HG03196 (cell line): ENCODE results near the gene KCNQ1.

Experiments
- ATAC-seq: cut with Tn5 transposase; IDR thresholded peaks from one replicate; pipeline ENCODE4 v1.9.1; 2021; ENCODE audit not compliant: unreplicated experiment

KCNQ1 gene

DNA sequence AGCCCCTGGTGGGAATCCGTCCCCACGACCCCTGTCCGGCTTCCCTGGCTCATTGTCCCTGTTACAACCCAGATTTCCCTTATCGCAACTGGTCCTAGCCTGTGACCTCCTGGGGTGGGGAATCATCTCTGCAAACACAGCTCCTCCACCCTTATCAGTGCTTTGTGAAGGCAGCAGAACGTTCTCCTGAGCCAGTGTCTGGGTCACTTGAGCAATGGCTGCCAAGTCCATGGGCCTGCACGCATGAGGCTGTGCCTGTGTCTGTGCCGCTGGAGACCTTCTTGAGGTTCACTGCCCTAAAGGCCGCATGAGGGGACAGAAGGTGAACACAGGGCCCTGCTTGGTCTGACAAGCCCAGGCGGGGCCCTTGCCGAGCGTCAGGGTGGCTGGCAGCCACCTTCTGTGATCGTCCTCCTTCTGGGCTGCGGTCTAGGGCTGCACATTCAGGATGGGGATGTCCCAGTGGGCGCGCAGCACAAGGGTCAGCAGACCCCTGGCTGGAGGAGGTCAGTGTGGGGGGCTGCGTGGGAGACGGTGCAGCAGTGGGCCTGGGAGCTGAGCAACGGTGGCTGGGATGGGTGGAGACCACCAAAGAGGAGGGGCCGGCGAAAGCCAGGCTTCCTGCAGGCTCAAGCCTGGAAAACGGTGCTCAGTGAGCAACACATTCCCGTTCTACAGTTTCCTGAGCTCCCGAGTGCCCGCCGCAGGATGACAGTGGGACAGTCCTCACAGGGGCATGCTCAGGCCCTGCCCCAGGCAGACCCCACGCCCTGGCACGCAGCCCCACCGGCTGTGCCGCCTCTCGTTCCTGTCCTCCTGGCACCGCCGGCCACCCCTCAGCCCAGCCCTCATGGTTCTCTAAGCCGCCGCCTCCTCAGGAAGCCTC is 366.6 kb downstream of the KCNQ1 start:
- ATAC-seq: no peak

GRCh38 chr11:2812371-2812991 is 367.7 kb downstream of the KCNQ1 start:
- ATAC-seq: no peak

DNA sequence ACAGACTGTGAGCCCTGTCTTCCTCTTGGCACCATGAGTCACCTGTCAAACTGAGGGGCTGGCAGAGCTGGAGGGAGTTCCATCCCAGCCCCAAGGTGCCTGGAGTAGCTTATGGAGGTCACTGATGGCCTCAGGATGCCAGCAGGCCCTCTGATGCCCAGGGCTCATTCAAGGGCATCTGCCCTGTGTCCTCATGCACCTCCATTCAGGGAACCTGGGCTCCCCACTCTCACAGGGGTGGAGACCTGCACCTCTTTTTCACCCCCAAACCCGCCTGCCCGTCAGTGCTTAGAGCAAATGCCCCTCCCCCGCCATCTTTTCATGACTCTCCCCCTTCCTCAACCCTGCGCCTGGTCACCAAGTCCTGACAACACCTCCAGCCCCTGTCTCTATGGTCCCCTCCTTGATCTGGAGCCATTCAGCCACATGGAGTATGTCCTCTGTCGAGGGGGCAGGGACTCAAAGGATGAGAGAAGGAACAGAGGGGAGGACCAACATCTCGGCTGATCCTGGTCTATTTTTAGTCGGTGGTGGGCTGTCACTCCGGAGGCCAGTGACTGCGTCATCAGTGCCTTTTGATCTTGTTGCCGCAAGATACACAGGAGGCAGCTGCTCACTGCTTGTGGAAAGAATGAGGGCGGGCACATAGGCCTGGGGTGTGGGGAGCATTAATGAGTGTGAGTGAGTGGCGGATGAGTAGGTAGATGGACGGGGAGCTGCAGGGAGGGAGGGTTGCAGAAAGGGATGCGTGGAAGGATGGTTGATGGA is 368.5 kb downstream of the KCNQ1 start:
- no peak for ATAC-seq

GRCh38 chr11:2813968-2814367 is 369.2 kb downstream of the KCNQ1 start:
- ATAC-seq: no peak

DNA sequence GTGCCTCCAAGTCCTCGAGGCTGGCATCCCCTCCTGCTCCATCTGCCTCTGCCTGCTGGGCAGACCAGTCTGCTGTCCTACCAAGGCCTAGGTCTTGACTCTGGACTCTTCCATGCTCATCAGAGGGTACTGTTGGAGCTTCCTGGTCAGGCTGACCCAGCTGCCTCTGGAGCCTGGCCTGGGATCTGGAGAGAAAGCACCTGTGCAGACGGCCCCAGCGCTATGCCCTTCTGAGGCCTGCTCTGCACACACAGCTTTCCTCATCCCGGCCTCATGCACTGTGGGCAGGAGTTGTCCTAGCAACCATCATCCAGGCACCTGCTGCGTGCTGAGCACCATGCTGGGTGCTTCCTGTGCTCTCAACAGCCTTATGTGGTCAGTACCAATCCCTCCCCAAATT is 369.9 kb downstream of the KCNQ1 start:
- no peak for ATAC-seq

DNA sequence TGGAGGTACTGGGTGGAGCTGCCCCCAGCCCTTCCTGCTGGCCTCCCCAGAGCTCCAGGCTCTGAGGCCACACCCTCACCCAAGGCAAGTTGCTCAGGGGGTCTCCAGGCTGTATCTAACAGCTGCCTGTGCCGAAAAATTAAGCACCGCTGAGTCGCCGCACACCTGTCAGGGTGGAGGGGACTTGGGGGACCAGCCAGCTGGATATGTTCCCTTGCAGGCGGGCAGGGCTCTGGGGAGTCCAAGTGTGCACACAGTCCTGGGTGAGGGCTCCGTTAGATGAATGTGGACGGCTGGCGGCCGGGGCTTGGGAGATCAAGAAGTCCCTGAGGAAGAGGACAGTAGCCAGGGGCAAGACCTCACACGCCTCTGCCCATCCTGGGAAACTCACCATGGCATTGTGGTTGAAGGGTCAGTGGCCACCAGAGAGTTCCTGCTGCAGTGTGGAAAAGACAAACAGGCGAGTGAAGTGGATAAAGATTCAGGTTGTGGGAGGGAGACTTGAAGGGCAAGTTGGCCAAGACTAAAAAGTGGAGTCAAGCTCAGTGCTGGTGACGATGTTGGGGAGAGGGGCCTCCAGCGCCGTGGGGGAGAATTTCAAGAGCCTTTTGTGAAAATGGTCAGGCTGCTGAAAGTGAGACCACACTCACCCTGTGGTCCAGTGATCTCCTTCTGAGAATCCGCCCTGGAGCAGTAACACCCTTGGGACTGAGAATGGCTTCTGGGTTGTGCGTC is 371.1 kb downstream of the KCNQ1 start:
- no peak for ATAC-seq

- no peak for ATAC-seq
These were observed 371.7 kb downstream of the KCNQ1 start for GRCh38 chr11:2816523-2816922.

DNA sequence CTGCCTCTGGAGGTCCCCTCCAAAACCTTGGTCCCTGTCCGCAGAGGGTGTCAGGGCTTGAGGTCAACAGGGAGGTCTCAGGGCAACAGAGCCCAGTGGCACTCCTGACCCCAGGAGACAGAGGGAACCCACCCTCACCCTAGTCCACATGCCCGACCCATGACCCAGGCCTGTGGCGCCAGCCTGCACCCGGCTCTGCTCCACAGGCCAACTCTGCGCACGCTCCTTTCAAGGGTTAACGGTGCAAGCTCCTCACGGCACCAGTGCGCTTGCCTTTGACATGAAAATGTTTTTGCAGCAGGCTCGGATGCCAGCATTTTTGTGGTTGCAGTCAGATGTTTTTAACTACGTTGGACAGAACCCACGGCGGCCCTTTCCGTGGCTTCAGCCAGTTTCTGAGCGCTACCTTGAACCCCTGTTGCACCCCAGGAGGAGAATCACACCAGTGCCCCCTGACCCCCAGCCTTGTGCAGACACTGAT is 372.2 kb downstream of the KCNQ1 start:
- ATAC-seq: no peak

GRCh38 chr11:2817431-2817830 is 372.6 kb downstream of the KCNQ1 start:
- no peak for ATAC-seq

- no peak for ATAC-seq
These were observed 373.2 kb downstream of the KCNQ1 start for GRCh38 chr11:2818021-2818420.

- no peak for ATAC-seq
These were observed 373.7 kb downstream of the KCNQ1 start for GRCh38 chr11:2818503-2818902.

DNA sequence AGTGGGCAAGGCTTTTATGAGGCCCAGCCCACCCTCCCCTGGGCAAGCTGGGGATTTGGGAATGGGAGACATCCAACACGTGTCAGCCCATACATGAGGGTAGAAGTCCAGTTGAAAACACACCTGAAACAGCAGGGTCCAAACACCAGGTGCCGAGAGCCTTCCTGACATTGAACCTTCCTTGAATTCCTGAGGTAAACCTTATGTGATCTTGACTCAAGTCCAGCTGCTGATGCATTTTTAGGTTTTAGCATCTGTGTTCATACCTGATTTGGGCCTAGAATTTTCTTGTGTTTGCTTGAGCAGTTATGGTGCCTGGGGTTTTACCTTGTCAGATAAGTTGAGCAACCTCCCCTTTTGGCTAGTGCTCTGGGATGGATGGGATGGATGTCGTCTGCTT is 374.5 kb downstream of the KCNQ1 start:
- ATAC-seq: no peak

DNA sequence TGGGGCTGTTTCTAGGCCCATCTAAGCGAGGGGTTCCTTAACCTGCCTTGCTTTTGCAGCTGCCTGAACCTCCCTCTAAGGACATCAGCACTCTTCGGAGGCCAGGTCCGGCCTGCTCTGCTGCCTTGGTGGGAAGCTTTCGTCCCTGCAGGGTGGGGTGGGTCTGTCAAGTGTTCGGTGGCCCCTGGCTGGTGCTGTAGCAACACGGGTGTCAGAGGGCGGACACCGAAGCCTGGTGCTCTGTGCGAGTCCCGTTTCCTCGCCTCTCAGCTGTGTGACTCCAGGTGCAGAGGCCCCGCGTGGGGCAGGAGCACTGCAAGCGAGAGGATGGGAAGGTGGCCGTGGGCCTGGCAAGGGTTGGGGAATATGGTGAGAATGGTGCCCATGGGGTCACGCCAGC is 376.2 kb downstream of the KCNQ1 start:
- ATAC-seq: no peak

DNA sequence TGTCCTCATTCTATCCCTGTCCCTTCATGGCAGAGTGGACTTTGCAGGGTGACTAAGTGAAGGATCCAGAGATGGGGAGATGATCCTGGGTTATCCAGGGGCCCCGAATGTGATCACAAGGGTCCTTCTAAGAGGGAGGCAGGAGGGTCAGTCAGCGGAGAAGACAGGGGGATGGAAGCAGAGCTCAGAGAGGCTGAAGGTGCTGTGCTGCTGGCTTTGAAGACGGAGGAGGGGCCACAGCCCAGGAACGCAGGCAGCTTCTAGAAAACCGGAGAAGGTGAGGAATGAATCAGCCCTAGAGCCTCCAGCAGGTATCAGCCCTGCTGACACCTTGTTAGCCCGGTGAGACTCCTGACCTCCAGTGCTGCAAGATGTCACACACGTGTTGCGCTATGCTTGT is 377.1 kb downstream of the KCNQ1 start:
- ATAC-seq: no peak

GRCh38 chr11:2824851-2825250 is 380.0 kb downstream of the KCNQ1 start:
- ATAC-seq: no peak

GRCh38 chr11:2825261-2825888 is 380.6 kb downstream of the KCNQ1 start:
- no peak for ATAC-seq

- ATAC-seq: no peak
These were observed 381.3 kb downstream of the KCNQ1 start for GRCh38 chr11:2825889-2826678.

- ATAC-seq: no peak
These were observed 381.9 kb downstream of the KCNQ1 start for GRCh38 chr11:2826679-2827056.

- no peak for ATAC-seq
These were observed 382.4 kb downstream of the KCNQ1 start for GRCh38 chr11:2827256-2827655.

- no peak for ATAC-seq
These were observed 383.0 kb downstream of the KCNQ1 start for GRCh38 chr11:2827792-2828191.
